ENCODE results near the gene PPIL6. TPM values are rescaled to one million over a fixed set of nuclear protein-coding genes. Genes with fewer than 3 reads are reported as not detected.

PPIL6 gene
- total RNA-seq, 2 donors from 2014 or later, result 3.1 TPM; not detected in 1

DNA sequence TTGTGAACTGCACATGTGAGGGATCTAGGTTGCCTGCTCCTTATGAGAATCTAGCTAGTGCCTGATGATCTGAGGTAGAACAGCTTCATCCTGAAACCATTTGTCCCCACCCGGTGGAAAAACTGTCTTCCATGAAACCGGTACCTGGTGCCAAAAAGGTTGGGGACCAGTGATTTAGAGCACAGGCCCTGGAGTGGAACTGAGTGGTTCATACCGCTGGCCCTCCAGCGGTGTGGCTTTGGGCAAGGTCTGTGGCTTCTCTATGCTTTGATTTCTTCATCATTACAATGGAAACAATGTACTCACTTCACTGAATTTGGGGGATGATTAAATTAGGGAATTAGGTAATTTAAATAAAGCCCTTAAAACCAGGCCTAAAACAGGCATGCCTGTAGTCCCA is 94.4 kb downstream of the PPIL6 start:
- Histone ChIP-seq H3K36me3 (replicated peaks in 1 of 2; ENCODE audit: insufficient read depth in 1 of 2, low read depth in 2 of 2) (no peaks in the 10 kb centered on the region), H3K4me3 (no peak overlapping the region), H3K4me1 (peaks cover 17% of the 10 kb centered on the region), H3K27ac (no peak overlapping the region), H3K9me3 (no peaks in the 10 kb centered on the region), H3K27me3 (no peaks in the 10 kb centered on the region)
- intact Hi-C loops (cut with DNase I), result no loop called here
- 93 to 100% methylated on average over 4 of the region's 4 CpGs for WGBS, 2 donors
- ATAC-seq (no peak), DNase-seq (no peak)
- no peak for TF ChIP-seq POLR2A (IDR thresholded peaks at IDR 0.05)
- TF ChIP-seq, protein P1, sequence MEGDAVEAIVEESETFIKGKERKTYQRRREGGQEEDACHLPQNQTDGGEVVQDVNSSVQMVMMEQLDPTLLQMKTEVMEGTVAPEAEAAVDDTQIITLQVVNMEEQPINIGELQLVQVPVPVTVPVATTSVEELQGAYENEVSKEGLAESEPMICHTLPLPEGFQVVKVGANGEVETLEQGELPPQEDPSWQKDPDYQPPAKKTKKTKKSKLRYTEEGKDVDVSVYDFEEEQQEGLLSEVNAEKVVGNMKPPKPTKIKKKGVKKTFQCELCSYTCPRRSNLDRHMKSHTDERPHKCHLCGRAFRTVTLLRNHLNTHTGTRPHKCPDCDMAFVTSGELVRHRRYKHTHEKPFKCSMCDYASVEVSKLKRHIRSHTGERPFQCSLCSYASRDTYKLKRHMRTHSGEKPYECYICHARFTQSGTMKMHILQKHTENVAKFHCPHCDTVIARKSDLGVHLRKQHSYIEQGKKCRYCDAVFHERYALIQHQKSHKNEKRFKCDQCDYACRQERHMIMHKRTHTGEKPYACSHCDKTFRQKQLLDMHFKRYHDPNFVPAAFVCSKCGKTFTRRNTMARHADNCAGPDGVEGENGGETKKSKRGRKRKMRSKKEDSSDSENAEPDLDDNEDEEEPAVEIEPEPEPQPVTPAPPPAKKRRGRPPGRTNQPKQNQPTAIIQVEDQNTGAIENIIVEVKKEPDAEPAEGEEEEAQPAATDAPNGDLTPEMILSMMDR (IDR thresholded peaks at IDR 0.05), result no peak

DNA sequence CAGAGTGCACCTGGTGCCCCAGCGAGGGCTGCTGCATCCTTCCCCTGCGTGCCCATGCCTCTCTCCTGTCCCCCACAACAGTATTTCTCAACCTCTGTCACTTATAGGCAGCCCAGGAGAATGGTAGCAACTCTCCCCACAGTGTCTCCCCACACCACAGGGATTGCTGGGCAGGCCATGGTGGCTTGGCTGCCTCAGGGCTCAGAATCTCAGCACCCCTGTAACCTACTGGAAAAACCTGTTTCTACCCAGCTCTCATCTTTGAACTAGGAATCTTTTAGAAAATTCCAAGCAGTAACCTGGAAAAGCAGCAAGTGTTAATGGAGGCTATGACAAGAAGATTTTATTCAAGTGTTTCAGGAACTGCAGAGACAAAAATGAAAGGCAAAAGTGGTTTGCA is 96.2 kb downstream of the PPIL6 start:
- TF ChIP-seq, protein P1 (IDR thresholded peaks at IDR 0.05), result no peak
- TF ChIP-seq POLR2A (IDR thresholded peaks at IDR 0.05), result no peak
- no peaks in the 10 kb centered on the region for H3K27me3 ChIP-seq
- H3K4me1 ChIP-seq, result peaks cover 13% of the 10 kb centered on the region
- 85 to 96% methylated on average over 2 of the region's 2 CpGs for WGBS, 2 donors
- ATAC-seq, result no peak
- DNase-seq, result no peak
- no peaks in the 10 kb centered on the region for H3K36me3 ChIP-seq (replicated peaks in 1 of 2; ENCODE audit: insufficient read depth in 1 of 2, low read depth in 2 of 2)
- H3K27ac ChIP-seq, result no peak overlapping the region
- H3K9me3 ChIP-seq, result no peaks in the 10 kb centered on the region
- H3K4me3 ChIP-seq, result no peak overlapping the region
- intact Hi-C loops (cut with DNase I), result no loop called here

DNA sequence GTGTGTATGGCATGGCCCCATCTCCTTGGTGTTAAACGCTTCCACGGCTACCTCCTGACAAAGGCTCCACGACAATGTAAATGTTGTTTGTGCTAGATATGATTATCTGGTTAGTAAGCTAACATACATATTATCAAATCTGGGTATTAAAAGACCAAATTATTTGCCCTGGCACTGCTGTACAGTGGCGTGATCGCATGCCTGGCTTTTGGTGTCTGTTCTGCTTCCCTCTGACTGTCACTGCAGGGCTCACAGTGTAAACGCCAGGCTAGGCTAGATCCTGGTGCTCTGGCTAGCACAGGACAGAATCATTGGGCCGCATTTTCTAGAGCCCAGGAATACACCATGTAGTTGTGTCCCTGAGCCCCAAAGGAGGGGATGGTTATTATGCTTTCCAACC is 96.9 kb downstream of the PPIL6 start:
- WGBS, 2 donors, result 36 to 51% methylated on average over 7 of the region's 7 CpGs

DNA sequence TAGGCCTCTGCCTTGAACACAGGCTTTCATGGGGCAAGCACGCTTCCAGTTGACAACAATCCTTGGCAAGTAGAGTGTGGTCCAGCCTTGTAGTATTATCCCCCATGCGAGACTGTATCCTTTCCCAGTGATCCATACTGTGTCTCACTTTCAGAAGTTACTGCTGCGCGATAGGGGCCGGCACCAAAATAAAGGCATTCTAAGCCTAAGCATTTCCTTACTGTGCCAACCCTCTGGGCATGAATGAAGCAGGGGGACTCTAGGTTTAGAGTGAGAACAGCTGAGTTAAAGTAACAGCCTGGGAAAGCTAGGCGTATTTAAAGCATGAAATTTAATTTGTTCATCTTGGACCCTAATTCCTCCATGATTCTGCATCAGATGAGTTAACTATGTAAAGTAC is 97.5 kb downstream of the PPIL6 start:
- TF ChIP-seq, protein P1 (IDR thresholded peaks at IDR 0.05), result no peak
- TF ChIP-seq POLR2A (IDR thresholded peaks at IDR 0.05), result no peak
- 87 to 97% methylated on average over 6 of the region's 6 CpGs for WGBS, 2 donors
- Histone ChIP-seq H3K27ac (no peak overlapping the region), H3K4me3 (no peak overlapping the region), H3K27me3 (no peaks in the 10 kb centered on the region), H3K36me3 (replicated peaks in 1 of 2; ENCODE audit: insufficient read depth in 1 of 2, low read depth in 2 of 2) (no peaks in the 10 kb centered on the region), H3K9me3 (no peaks in the 10 kb centered on the region), H3K4me1 (peaks cover 11% of the 10 kb centered on the region)
- ATAC-seq (no peak), DNase-seq (no peak)
- intact Hi-C loops (cut with DNase I), result no loop called here

More for the DNA sequence above, 96.9 kb downstream of the PPIL6 start:
- ATAC-seq (no peak), DNase-seq (no peak)
- Histone ChIP-seq H3K27me3 (no peaks in the 10 kb centered on the region), H3K9me3 (no peaks in the 10 kb centered on the region), H3K36me3 (replicated peaks in 1 of 2; ENCODE audit: insufficient read depth in 1 of 2, low read depth in 2 of 2) (no peaks in the 10 kb centered on the region), H3K4me3 (no peak overlapping the region), H3K27ac (no peak overlapping the region), H3K4me1 (peaks cover 11% of the 10 kb centered on the region)
- TF ChIP-seq POLR2A (IDR thresholded peaks at IDR 0.05), result no peak
- TF ChIP-seq, protein P1 (IDR thresholded peaks at IDR 0.05), result no peak
- intact Hi-C loops (cut with DNase I), result no loop called here

DNA sequence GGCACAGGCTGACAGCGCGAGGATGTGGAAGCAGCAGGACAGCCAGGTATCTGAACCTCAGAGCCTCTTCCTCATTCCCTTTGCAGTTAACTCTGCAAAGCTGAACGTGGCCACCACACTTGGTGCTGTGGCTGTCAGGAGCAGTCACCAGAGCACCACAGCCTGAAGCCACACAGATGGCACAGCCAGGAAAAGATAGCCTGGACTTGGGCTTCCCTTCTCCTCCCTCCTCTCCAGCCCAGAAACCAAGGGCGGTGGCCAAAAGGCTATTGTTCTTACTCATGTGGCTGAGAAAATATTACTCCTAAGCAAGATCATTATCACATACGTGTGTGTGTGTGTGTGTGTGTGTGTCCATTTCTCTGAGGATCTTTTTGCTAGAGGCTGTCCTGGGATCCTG is 97.9 kb downstream of the PPIL6 start:
- no peaks in the 10 kb centered on the region for H3K27me3 ChIP-seq
- H3K36me3 ChIP-seq (replicated peaks in 1 of 2; ENCODE audit: insufficient read depth in 1 of 2, low read depth in 2 of 2), result no peaks in the 10 kb centered on the region
- intact Hi-C loops (cut with DNase I), result no loop called here
- H3K4me3 ChIP-seq, result no peak overlapping the region
- H3K4me1 ChIP-seq, result peaks cover 11% of the 10 kb centered on the region
- no peak for TF ChIP-seq POLR2A (IDR thresholded peaks at IDR 0.05)
- TF ChIP-seq, protein P1 (IDR thresholded peaks at IDR 0.05), result no peak
- DNase-seq, result no peak
- no peak overlapping the region for H3K27ac ChIP-seq
- no peaks in the 10 kb centered on the region for H3K9me3 ChIP-seq
- ATAC-seq, result no peak
- WGBS, 2 donors, result 79 to 81% methylated on average over 5 of the region's 5 CpGs

Measured in body of pancreas (tissue), 4 donors.